ENCODE results near the gene MMP7. TPM values are rescaled to one million over a fixed set of nuclear protein-coding genes. Genes with fewer than 3 reads are reported as not detected.

MMP7 gene
- total RNA-seq, 2 donors from 2014 or later: 54.5 to 105 TPM

- no peak for DNase-seq
- Histone ChIP-seq H3K36me3 (replicated peaks in 1 of 2; ENCODE audit: insufficient read depth in 1 of 2, low read depth in 2 of 2) (no peaks in the 10 kb centered on the region), H3K4me3 (no peak overlapping the region), H3K9me3 (no peaks in the 10 kb centered on the region), H3K4me1 (no peaks in the 10 kb centered on the region), H3K27me3 (no peaks in the 10 kb centered on the region), H3K27ac (no peak overlapping the region)
- TF ChIP-seq CTCF (IDR thresholded peaks at IDR 0.05) (no peak), POLR2A (IDR thresholded peaks at IDR 0.05) (no peak)
- intact Hi-C loops (cut with DNase I): no loop called here
- WGBS, 2 donors: 52 to 61% methylated on average over 2 of the region's 2 CpGs
- ATAC-seq: no peak
These were observed 7.4 kb downstream of the MMP7 start for GRCh38 chr11:102523189-102523570.

- Histone ChIP-seq H3K27me3 (no peaks in the 10 kb centered on the region), H3K4me1 (no peaks in the 10 kb centered on the region), H3K4me3 (no peak overlapping the region), H3K9me3 (no peaks in the 10 kb centered on the region), H3K36me3 (replicated peaks in 1 of 2; ENCODE audit: insufficient read depth in 1 of 2, low read depth in 2 of 2) (no peaks in the 10 kb centered on the region), H3K27ac (no peak overlapping the region)
- TF ChIP-seq CTCF (IDR thresholded peaks at IDR 0.05): no peak
- TF ChIP-seq POLR2A (IDR thresholded peaks at IDR 0.05): no peak
- DNase-seq (no peak), ATAC-seq (no peak)
- 45 to 47% methylated on average over 5 of the region's 5 CpGs for WGBS, 2 donors
- intact Hi-C loops (cut with DNase I): no loop called here
These were observed 8.0 kb downstream of the MMP7 start for GRCh38 chr11:102522312-102523188.

DNA sequence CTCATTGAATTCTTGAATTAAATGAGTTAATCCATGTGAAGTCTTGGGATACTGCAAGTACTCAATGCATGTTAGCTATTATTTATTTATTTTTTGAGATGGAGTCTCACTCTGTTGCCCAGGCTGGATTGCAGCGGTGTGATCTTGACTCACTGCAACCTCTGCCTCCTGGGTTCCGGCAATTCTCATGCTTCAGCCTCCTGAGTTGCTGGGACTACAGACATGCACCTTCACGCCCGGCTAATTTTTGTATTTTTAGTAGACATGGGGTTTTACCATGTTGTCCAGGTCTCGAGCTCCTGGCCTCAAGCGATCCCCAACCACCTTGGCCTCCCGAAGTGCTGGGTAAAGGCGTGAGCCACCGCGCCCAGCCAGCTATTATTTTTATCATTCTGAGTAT lies 9.4 kb downstream of the MMP7 start:
- intact Hi-C loops (cut with DNase I): no loop called here
- TF ChIP-seq CTCF (IDR thresholded peaks at IDR 0.05) (no peak), POLR2A (IDR thresholded peaks at IDR 0.05) (no peak)
- WGBS, 2 donors: 89 to 92% methylated on average over 10 of the region's 10 CpGs
- Histone ChIP-seq H3K4me3 (no peak overlapping the region), H3K9me3 (no peaks in the 10 kb centered on the region), H3K36me3 (replicated peaks in 1 of 2; ENCODE audit: insufficient read depth in 1 of 2, low read depth in 2 of 2) (no peaks in the 10 kb centered on the region), H3K27me3 (no peaks in the 10 kb centered on the region), H3K27ac (no peak overlapping the region), H3K4me1 (no peaks in the 10 kb centered on the region)
- ATAC-seq: no peak
- no peak for DNase-seq

GRCh38 chr11:102520514-102520913 lies 10.0 kb downstream of the MMP7 start:
- no peak for DNase-seq
- no peak for TF ChIP-seq CTCF (IDR thresholded peaks at IDR 0.05)
- no peak for TF ChIP-seq POLR2A (IDR thresholded peaks at IDR 0.05)
- no peaks in the 10 kb centered on the region for H3K27me3 ChIP-seq
- intact Hi-C loops (cut with DNase I): no loop called here
- no peaks in the 10 kb centered on the region for H3K4me1 ChIP-seq
- no peak overlapping the region for H3K27ac ChIP-seq
- H3K36me3 ChIP-seq (replicated peaks in 1 of 2; ENCODE audit: insufficient read depth in 1 of 2, low read depth in 2 of 2): no peaks in the 10 kb centered on the region
- H3K9me3 ChIP-seq: no peaks in the 10 kb centered on the region
- ATAC-seq: no peak
- no peak overlapping the region for H3K4me3 ChIP-seq
